HepG2 (cell line): ENCODE measurements around the gene LXN. TPM values are rescaled to one million over a fixed set of nuclear protein-coding genes. Genes with fewer than 3 reads are reported as not detected.
A peak's percentile ranks its signal among the peaks of the same experiment; 100 is the strongest.

ENCODE experiments used
- ATAC-seq: fragments of 200-7000 bp; cut with Tn5 transposase; 3 replicates; pipeline ENCODE4 v1.9.1; 2020; ENCODE audit warnings: mild to moderate bottlenecking, moderate library complexity
- BruUV-seq: library from RNA; stranded (reverse); fragments of 400-500 nt; replicated peaks from 2 replicates; lab custom pipeline; 2021; lab: Mats Ljungman, UMichigan
- CTCF ChIA-PET: fragments of 300-600 bp; formaldehyde crosslinking; extraction: SDS; loops from one replicate; lab custom pipeline; 2021; ENCODE audit warnings: low total read pairs, inconsistent platforms, low intra/inter-chr PET ratio; lab: Yijun Ruan, JAX
- POLR2A ChIA-PET: fragments of 350-600 bp; sonication (Branson Sonifier 250); formaldehyde crosslinking; loops from one replicate; lab custom pipeline; 2020; ENCODE audit warnings: antibody characterized with exemption, inconsistent platforms; lab: Yijun Ruan, JAX
- DNase-seq: peaks from one replicate; pipeline ENCODE4 v3.0.0-alpha.2; 2015; ENCODE audit warnings: low spot score
- FAIRE-seq: peaks from 3 replicates; lab custom pipeline; 2011; peaks lifted over from hg19 to GRCh38; lab: Jason Lieb, UNC
- H2AFZ ChIP-seq: one replicate; pipeline ENCODE4 v1.6.1; 2011; ENCODE audit warnings: low read length, inconsistent platforms
- H3K27ac ChIP-seq: fragments of 300-600 bp; 3 replicates; pipeline ENCODE4 v1.8.0; 2011; ENCODE audit warnings: mixed run types, mild to moderate bottlenecking, mixed read lengths, low read length, inconsistent platforms; ENCODE audit not compliant: insufficient read depth; ENCODE audit errors: extremely low read length
- H3K27me3 ChIP-seq, 2 experiments: fragments of 200-600 bp in 1 of 2; 2 replicates in 1 of 2; 3 replicates in 1 of 2; pipeline versions ENCODE4 v1.6.0 to v1.8.0; 2011; ENCODE audit warnings: low read length in 2 of 2, mild to moderate bottlenecking in 2 of 2, moderate library complexity in 2 of 2, inconsistent platforms in 1 of 2; ENCODE audit not compliant: insufficient read depth in 2 of 2, control insufficient read depth in 1 of 2
- H3K36me3 ChIP-seq, 2 experiments: fragments of 200-600 bp in 1 of 2; replicated peaks in 1 of 2; 2 replicates in 1 of 2; 3 replicates in 1 of 2; pipeline versions ENCODE4 v1.5.1 to v1.8.0; 2011; ENCODE audit warnings: low read length in 2 of 2, inconsistent platforms in 1 of 2; ENCODE audit not compliant: insufficient read depth in 2 of 2, control insufficient read depth in 1 of 2
- H3K4me1 ChIP-seq: 2 replicates; pipeline ENCODE4 v1.5.1; 2012; ENCODE audit warnings: low read length, inconsistent platforms; ENCODE audit not compliant: insufficient read depth
- H3K4me2 ChIP-seq: 2 replicates; pipeline ENCODE4 v1.6.0; 2011; ENCODE audit warnings: low read depth, low read length, inconsistent platforms
- H3K4me3 ChIP-seq, 3 experiments: fragments of 200-600 bp in 1 of 3; sonication (generic), shearing (Covaris generic) in 1 of 3; replicated peaks in 1 of 3; 2 replicates each; pipeline ENCODE4 v1.5.1; 2011 to 2016; ENCODE audit warnings: low read length in 3 of 3, inconsistent platforms in 2 of 3, low read depth in 2 of 3, mild to moderate bottlenecking in 2 of 3, control low read depth in 1 of 3, mixed read lengths in 1 of 3; ENCODE audit not compliant: insufficient read depth in 1 of 3
- H3K79me2 ChIP-seq: one replicate; pipeline ENCODE4 v1.6.1; 2011; ENCODE audit warnings: low read length, inconsistent platforms; ENCODE audit not compliant: insufficient read depth
- H3K9ac ChIP-seq: 2 replicates; pipeline ENCODE4 v1.6.0; 2011; ENCODE audit warnings: mild to moderate bottlenecking, low read depth, low read length, inconsistent platforms; ENCODE audit not compliant: insufficient read depth
- H3K9me3 ChIP-seq: 2 replicates; pipeline ENCODE4 v1.5.1; 2012; ENCODE audit warnings: mild to moderate bottlenecking, low read length
- H4K20me1 ChIP-seq: 2 replicates; pipeline ENCODE4 v1.6.0; 2011; ENCODE audit warnings: inconsistent platforms, mild to moderate bottlenecking, low read length, moderate library complexity; ENCODE audit not compliant: insufficient read depth
- MAFK ChIP-seq, 2 experiments: IDR thresholded peaks in 1 of 2; conservative IDR thresholded peaks in 1 of 2; 2 replicates each; pipeline ENCODE4 v1.6.1; 2011; ENCODE audit warnings: improper control_type of control experiment in 2 of 2, low read length in 2 of 2
- NR0B2 ChIP-seq: sonication (generic); formaldehyde crosslinking; IDR thresholded peaks from 2 replicates; pipeline ENCODE4 v1.4.0; 2020; ENCODE audit warnings: mild to moderate bottlenecking, missing genetic modification reagents
- NR2F1 ChIP-seq, 2 experiments: fragments of 450-650 bp in 1 of 2; formaldehyde crosslinking in 1 of 2; IDR thresholded peaks; 2 replicates each; pipeline versions ENCODE4 v1.5.0 to v1.6.1; 2016 to 2020; ENCODE audit warnings: mild to moderate bottlenecking in 1 of 2, missing compliant biosample characterization in 1 of 2, missing genetic modification reagents in 1 of 2, moderate library complexity in 1 of 2
- NRL ChIP-seq: sonication (generic); formaldehyde crosslinking; IDR thresholded peaks from 2 replicates; pipeline ENCODE4 v1.5.0; 2020; ENCODE audit warnings: missing genetic modification reagents, mild to moderate bottlenecking, moderate library complexity, borderline replicate concordance
- ZBTB37 ChIP-seq: sonication (generic); formaldehyde crosslinking; IDR thresholded peaks from 2 replicates; pipeline ENCODE4 v1.4.0; 2020; ENCODE audit warnings: mild to moderate bottlenecking, missing genetic modification reagents
- WGBS: methylation state at CpG from one replicate; pipeline ENCODE4 v1.1.6; 2017; ENCODE audit warnings: low lambda C conversion rate; 5-methylcytosine and 5-hydroxymethylcytosine counted together
- in situ Hi-C: cut with HindIII; loops from 2 replicates; pipeline ENCODE4 v1.10.0; 2017; ENCODE audit warnings: low pct_unique_long_range_greater_than_20kb; ENCODE audit not compliant: extremely low pct_ligation_motif_present
- intact Hi-C: fragments of 100-400 bp; cut with micrococcal nuclease; formaldehyde crosslinking; loops from one replicate; pipeline ENCODE4 v1.10.0; 2022; ENCODE audit not compliant: unreplicated experiment
- polyA plus RNA-seq, 8 experiments: library from polyadenylated mRNA; depleted of rRNA in 3 of 8; stranded (reverse) in 7 of 8; unstranded in 1 of 8; fragments of >200 nt; fragmentation: Illumina TruSeq in 4 of 8; extraction: Trizol in 4 of 8; gene quantifications; 2 replicates each; pipeline versions ENCODE4 v1.2.1 to v1.2.3, GENCODE V29; 2011 to 2016; ENCODE audit warnings: low read depth in 4 of 8, missing spikeins in 1 of 8, mixed read lengths in 1 of 8; ENCODE audit not compliant: insufficient read depth in 1 of 8
- total RNA-seq, 5 experiments: library from RNA; depleted of rRNA; stranded (reverse); fragments of >200 nt; fragmentation: Illumina TruSeq; extraction: Trizol; gene quantifications; 2 replicates each; pipeline ENCODE4 v1.2.3, GENCODE V29; 2016; ENCODE audit warnings: low read depth in 1 of 5

Gene LXN
- total and polyA plus RNA-seq, 2 of the 13 experiments (the other 11 are each of a cell fraction or from before 2014, with no cell fraction given), result not detected

- TF ChIP-seq NR2F1 (CRISPR knock-in tag; IDR thresholded peaks at IDR 0.05) (no peak), NR0B2 (CRISPR knock-in tag) (no peak), NRL (no peak)
These were observed 8.4 kb upstream of the LXN start (continued) for GRCh38 chr3:158680861-158681260.

- no peak overlapping the region for H3K27ac ChIP-seq
- H2AFZ ChIP-seq, result no peak overlapping the region
- DNase-seq (no peak), ATAC-seq (no peak), FAIRE-seq (no peak)
- no TSS peak for BruUV-seq
- H3K27me3 ChIP-seq, result no peaks in the 10 kb centered on the region
- H3K4me1 ChIP-seq, result no peaks in the 10 kb centered on the region
- intact Hi-C loops (no loop called here), in situ Hi-C loops (no loop called here)
- H3K4me2 ChIP-seq, result no peak overlapping the region
- H3K4me3 ChIP-seq, result no peak overlapping the region
- peaks cover 3 to 9% of the 10 kb centered on the region in 2 experiments; a peak in 4 of 5 replicates for H3K36me3 ChIP-seq
- H3K9ac ChIP-seq, result no peak overlapping the region
- no peaks in the 10 kb centered on the region for H3K79me2 ChIP-seq
- H4K20me1 ChIP-seq, result no peaks in the 10 kb centered on the region
- CTCF ChIA-PET, result no interaction called here
- TF ChIP-seq MAFK (conservative IDR thresholded peaks at IDR 0.05 in 1 of 2, IDR thresholded peaks at IDR 0.05 in 1 of 2; ENCODE audit: low read length in 2 of 2) (peak; percentile 23 to 49; a peak in 2 of 4 replicates), ZBTB37 (CRISPR knock-in tag) (no peak)
- POLR2A ChIA-PET, result no interaction called here
- 88% methylated on average over 1 of the region's 1 CpG for WGBS
- H3K9me3 ChIP-seq, result no peaks in the 10 kb centered on the region
These were observed 7.1 kb upstream of the LXN start for GRCh38 chr3:158679547-158680000.
